HG03521 (cell line): ENCODE results near the gene MC1R.

Experiments used
- ATAC-seq: cut with Tn5 transposase; IDR thresholded peaks from one replicate; pipeline ENCODE4 v1.9.1; 2021; ENCODE audit warnings: mild to moderate bottlenecking, moderate library complexity; ENCODE audit not compliant: unreplicated experiment

MC1R gene

GRCh38 chr16:89895482-89896250, 23.0 kb upstream of the MC1R start:
- no peak for ATAC-seq

- no peak for ATAC-seq
Observed at GRCh38 chr16:89897204-89897603, 21.5 kb upstream of the MC1R start.

- no peak for ATAC-seq
Observed at GRCh38 chr16:89898201-89898967, 20.3 kb upstream of the MC1R start.

- no peak for ATAC-seq
Observed at GRCh38 chr16:89899879-89900481, 18.7 kb upstream of the MC1R start.

GRCh38 chr16:89900885-89901284, 17.8 kb upstream of the MC1R start:
- no peak for ATAC-seq

- no peak for ATAC-seq
Observed at GRCh38 chr16:89902980-89903379, 15.7 kb upstream of the MC1R start.

- ATAC-seq: no peak
Observed at GRCh38 chr16:89903908-89904515, 14.7 kb upstream of the MC1R start.

- no peak for ATAC-seq
Observed at GRCh38 chr16:89904606-89905510, 13.8 kb upstream of the MC1R start.

GRCh38 chr16:89905511-89906139, 13.0 kb upstream of the MC1R start:
- no peak for ATAC-seq

GRCh38 chr16:89906140-89907025, 12.3 kb upstream of the MC1R start:
- ATAC-seq: no peak

GRCh38 chr16:89907055-89907814, 11.4 kb upstream of the MC1R start:
- no peak for ATAC-seq

- no peak for ATAC-seq
Observed at GRCh38 chr16:89908236-89908635, 10.4 kb upstream of the MC1R start.

GRCh38 chr16:89909777-89910716, 8.6 kb upstream of the MC1R start:
- no peak for ATAC-seq

- ATAC-seq: no peak
Observed at GRCh38 chr16:89910717-89911354, 7.8 kb upstream of the MC1R start.

- no peak for ATAC-seq
Observed at GRCh38 chr16:89911375-89911774, 7.3 kb upstream of the MC1R start.

- ATAC-seq: no peak
Observed at GRCh38 chr16:89912143-89912542, 6.5 kb upstream of the MC1R start.

- ATAC-seq: no peak
Observed at GRCh38 chr16:89912627-89913026, 6.0 kb upstream of the MC1R start.
